ENCODE measurements around the gene POC1B. TPM values are rescaled to one million over a fixed set of nuclear protein-coding genes. Genes with fewer than 3 reads are reported as not detected.

The POC1B gene
- total RNA-seq, 3 donors from 2014 or later, result 20.3 to 24.5 (median 24.1) TPM

GRCh38 chr12:89552376-89552775, 26.5 kb upstream of the POC1B start:
- DNase-seq (no peak), ATAC-seq (no peak)
- intact Hi-C loops (cut with DNase I, micrococcal nuclease), result no loop called here
- H3K9me3 ChIP-seq, result no peaks in the 10 kb centered on the region
- TF ChIP-seq CTCF (IDR thresholded peaks at IDR 0.05), result no peak
- H3K4me1 ChIP-seq (ENCODE audit: low read depth), result no peaks in the 10 kb centered on the region
- no peak overlapping the region for H3K4me3 ChIP-seq
- no peaks in the 10 kb centered on the region for H3K36me3 ChIP-seq (ENCODE audit: low read depth)

GRCh38 chr12:89551747-89552146, 25.9 kb upstream of the POC1B start:
- Histone ChIP-seq H3K4me1 (ENCODE audit: low read depth) (no peaks in the 10 kb centered on the region), H3K9me3 (no peaks in the 10 kb centered on the region), H3K36me3 (ENCODE audit: low read depth) (no peaks in the 10 kb centered on the region), H3K4me3 (no peak overlapping the region)
- intact Hi-C loops (cut with DNase I, micrococcal nuclease), result no loop called here
- DNase-seq (no peak), ATAC-seq (no peak)
- no peak for TF ChIP-seq CTCF (IDR thresholded peaks at IDR 0.05)

- TF ChIP-seq CTCF (IDR thresholded peaks at IDR 0.05), result no peak
- H3K36me3 ChIP-seq (ENCODE audit: low read depth), result no peaks in the 10 kb centered on the region
- H3K4me3 ChIP-seq, result no peak overlapping the region
- DNase-seq (no peak), ATAC-seq (no peak)
- H3K4me1 ChIP-seq (ENCODE audit: low read depth), result peaks cover 8% of the 10 kb centered on the region
- intact Hi-C loops (cut with DNase I, micrococcal nuclease), result loop anchor here in 1 of 2 donors (10.0 kb wide), 1 partner anchor 418 kb away; no protein-coding TSS in a partner anchor
- no peaks in the 10 kb centered on the region for H3K9me3 ChIP-seq
Measured at GRCh38 chr12:89547101-89547500, 21.3 kb upstream of the POC1B start.

GRCh38 chr12:89546151-89546550, 20.3 kb upstream of the POC1B start:
- Histone ChIP-seq H3K9me3 (no peaks in the 10 kb centered on the region), H3K4me1 (ENCODE audit: low read depth) (peaks cover 8% of the 10 kb centered on the region), H3K36me3 (ENCODE audit: low read depth) (no peaks in the 10 kb centered on the region), H3K4me3 (no peak overlapping the region)
- TF ChIP-seq CTCF (IDR thresholded peaks at IDR 0.05), result no peak
- DNase-seq (no peak), ATAC-seq (no peak)
- intact Hi-C loops (cut with DNase I, micrococcal nuclease), result loop anchor here in 1 of 2 donors (10.0 kb wide), 1 partner anchor 419 kb away; no protein-coding TSS in a partner anchor

GRCh38 chr12:89544681-89545184, 18.9 kb upstream of the POC1B start:
- Histone ChIP-seq H3K4me1 (ENCODE audit: low read depth) (peaks cover 8% of the 10 kb centered on the region), H3K36me3 (ENCODE audit: low read depth) (no peaks in the 10 kb centered on the region), H3K4me3 (no peak overlapping the region), H3K9me3 (no peaks in the 10 kb centered on the region)
- DNase-seq, result peak in 2 of 3 donors; percentile 35 to 51
- peak; percentile 48 for ATAC-seq
- no peak for TF ChIP-seq CTCF (IDR thresholded peaks at IDR 0.05)
- intact Hi-C loops (cut with DNase I, micrococcal nuclease), result loop anchor here in 1 of 2 donors (5.0 to 10.0 kb wide), 2 partner anchors 420 to 558 kb away; no protein-coding TSS in a partner anchor

Data from mucosa of descending colon (tissue), 3 donors.